ENCODE results near the gene NR3C2. TPM values are rescaled to one million over a fixed set of nuclear protein-coding genes. Genes with fewer than 3 reads are reported as not detected.

NR3C2 gene
- polyA plus RNA-seq, 1 donor from 2014 or later: 0.06 TPM

GRCh38 chr4:148373093-148373492 is 69.1 kb downstream of the NR3C2 start:
- no peak overlapping the region for H3K4me2 ChIP-seq (ENCODE audit: low read length)
- H3K27me3 ChIP-seq (ENCODE audit: insufficient read depth, low read depth, low read length): no peaks in the 10 kb centered on the region
- TF ChIP-seq EP300 (conservative IDR thresholded peaks at IDR 0.05; ENCODE audit: poor library complexity, severe bottlenecking) (no peak), TAF1 (IDR thresholded peaks at IDR 0.05; ENCODE audit: low read depth) (no peak), CTCF (IDR thresholded peaks at IDR 0.05; ENCODE audit: poor library complexity, severe bottlenecking) (no peak), RAD21 (conservative IDR thresholded peaks at IDR 0.05) (no peak), SMC3 (conservative IDR thresholded peaks at IDR 0.05; ENCODE audit: poor library complexity) (no peak), REST (IDR thresholded peaks at IDR 0.05; ENCODE audit: borderline replicate concordance) (no peak), MXI1 (conservative IDR thresholded peaks at IDR 0.05; ENCODE audit: poor library complexity, severe bottlenecking) (no peak), POLR2AphosphoS5 (IDR thresholded peaks at IDR 0.05) (no peak), EZH2 (IDR thresholded peaks at IDR 0.05; ENCODE audit: borderline replicate concordance, insufficient read depth, low read length, poor library complexity, severe bottlenecking) (no peak)

GRCh38 chr4:148369919-148370318 is 72.3 kb downstream of the NR3C2 start:
- H3K36me3 ChIP-seq (ENCODE audit: insufficient read depth, low read length): no peaks in the 10 kb centered on the region
- no peak overlapping the region for H3K9ac ChIP-seq (ENCODE audit: low read length)
- no peaks in the 10 kb centered on the region for H3K9me3 ChIP-seq (ENCODE audit: low read length)
- H3K4me2 ChIP-seq (ENCODE audit: low read length): no peak overlapping the region
- no peaks in the 10 kb centered on the region for H3K79me2 ChIP-seq (replicated peaks; ENCODE audit: insufficient read depth, low read length)
- no peaks in the 10 kb centered on the region for H4K20me1 ChIP-seq (ENCODE audit: insufficient read depth)
- no peaks in the 10 kb centered on the region for H3K27me3 ChIP-seq (ENCODE audit: insufficient read depth, low read depth, low read length)
- H3K4me3 ChIP-seq (ENCODE audit: low read length): no peak overlapping the region
- no peak overlapping the region for H3K27ac ChIP-seq (ENCODE audit: low read length)
- H3K9me2 ChIP-seq (ENCODE audit: insufficient read depth, low read length): no peaks in the 10 kb centered on the region
- H2AFZ ChIP-seq (ENCODE audit: low read depth, low read length): no peak overlapping the region
- no peaks in the 10 kb centered on the region for H3F3A ChIP-seq (ENCODE audit: insufficient read depth, low read length, poor library complexity, severe bottlenecking)
- TF ChIP-seq REST (IDR thresholded peaks at IDR 0.05; ENCODE audit: borderline replicate concordance) (no peak), EP300 (conservative IDR thresholded peaks at IDR 0.05; ENCODE audit: poor library complexity, severe bottlenecking) (no peak), POLR2AphosphoS5 (IDR thresholded peaks at IDR 0.05) (no peak), CTCF (IDR thresholded peaks at IDR 0.05; ENCODE audit: poor library complexity, severe bottlenecking) (no peak), RAD21 (conservative IDR thresholded peaks at IDR 0.05) (no peak), MXI1 (conservative IDR thresholded peaks at IDR 0.05; ENCODE audit: poor library complexity, severe bottlenecking) (no peak), TAF1 (IDR thresholded peaks at IDR 0.05; ENCODE audit: low read depth) (no peak), EZH2 (IDR thresholded peaks at IDR 0.05; ENCODE audit: borderline replicate concordance, insufficient read depth, low read length, poor library complexity, severe bottlenecking) (no peak), SMC3 (conservative IDR thresholded peaks at IDR 0.05; ENCODE audit: poor library complexity) (no peak)

More at GRCh38 chr4:148373093-148373492, 69.1 kb downstream of the NR3C2 start:
- Histone ChIP-seq H3F3A (ENCODE audit: insufficient read depth, low read length, poor library complexity, severe bottlenecking) (no peaks in the 10 kb centered on the region), H3K36me3 (ENCODE audit: insufficient read depth, low read length) (no peaks in the 10 kb centered on the region), H3K9me2 (ENCODE audit: insufficient read depth, low read length) (no peaks in the 10 kb centered on the region), H3K79me2 (replicated peaks; ENCODE audit: insufficient read depth, low read length) (no peaks in the 10 kb centered on the region), H3K4me3 (ENCODE audit: low read length) (no peak overlapping the region), H3K27ac (ENCODE audit: low read length) (no peak overlapping the region), H3K9ac (ENCODE audit: low read length) (no peak overlapping the region), H3K9me3 (ENCODE audit: low read length) (no peaks in the 10 kb centered on the region), H2AFZ (ENCODE audit: low read depth, low read length) (no peak overlapping the region), H4K20me1 (ENCODE audit: insufficient read depth) (no peaks in the 10 kb centered on the region)

Measured in neural cell (in vitro differentiated cells).